Measurements from ENCODE around the gene SLC5A10. TPM values are rescaled to one million over a fixed set of nuclear protein-coding genes. Genes with fewer than 3 reads are reported as not detected.
"Not testable (repeated sequence)": the region's sequence is repeated elsewhere in the genome, so short reads cannot be mapped to it uniquely, and the experiment has no call there.

The SLC5A10 gene
- total RNA-seq, 1 experiment from 2014 or later, result not detected

DNA sequence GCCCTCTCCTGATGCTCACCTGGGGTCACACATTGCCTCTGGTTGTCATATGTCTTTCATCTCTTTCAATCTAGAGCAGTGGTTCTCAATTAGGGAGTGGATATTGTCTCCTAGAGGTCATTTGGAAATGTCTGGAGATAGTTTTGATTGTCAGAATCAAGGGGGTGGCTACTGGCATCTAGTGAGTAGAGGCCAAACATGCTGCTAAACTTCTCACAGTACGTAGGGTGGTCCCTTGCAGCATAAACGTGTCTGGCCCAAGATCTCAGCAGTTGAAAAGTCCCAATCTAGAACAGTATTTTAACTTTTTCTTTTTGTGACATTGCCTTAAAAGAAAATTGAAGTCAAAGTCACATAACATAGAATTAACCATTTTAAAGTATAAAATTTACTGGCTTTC is 30.5 kb upstream of the SLC5A10 start:
- Histone ChIP-seq H3K36me3 (ENCODE audit: insufficient read depth, low read length, poor library complexity, severe bottlenecking) (peaks cover 15% of the 10 kb centered on the region), H3K27ac (ENCODE audit: low read depth, low read length, poor library complexity, severe bottlenecking) (no peak overlapping the region), H3K27me3 (replicated peaks; ENCODE audit: insufficient read depth, low read depth, low read length, poor library complexity) (no peaks in the 10 kb centered on the region), H3K4me3 (ENCODE audit: low read depth, low read length, poor library complexity, severe bottlenecking) (no peak overlapping the region), H3K4me1 (ENCODE audit: insufficient read depth, low read length, poor library complexity, severe bottlenecking) (no peaks in the 10 kb centered on the region), H3K9me3 (ENCODE audit: low read depth, low read length, poor library complexity, severe bottlenecking) (no peaks in the 10 kb centered on the region)
- BruUV-seq (replicated peaks), result no TSS peak
- CTCF ChIA-PET, result no interaction called here
- TF ChIP-seq, protein P1, sequence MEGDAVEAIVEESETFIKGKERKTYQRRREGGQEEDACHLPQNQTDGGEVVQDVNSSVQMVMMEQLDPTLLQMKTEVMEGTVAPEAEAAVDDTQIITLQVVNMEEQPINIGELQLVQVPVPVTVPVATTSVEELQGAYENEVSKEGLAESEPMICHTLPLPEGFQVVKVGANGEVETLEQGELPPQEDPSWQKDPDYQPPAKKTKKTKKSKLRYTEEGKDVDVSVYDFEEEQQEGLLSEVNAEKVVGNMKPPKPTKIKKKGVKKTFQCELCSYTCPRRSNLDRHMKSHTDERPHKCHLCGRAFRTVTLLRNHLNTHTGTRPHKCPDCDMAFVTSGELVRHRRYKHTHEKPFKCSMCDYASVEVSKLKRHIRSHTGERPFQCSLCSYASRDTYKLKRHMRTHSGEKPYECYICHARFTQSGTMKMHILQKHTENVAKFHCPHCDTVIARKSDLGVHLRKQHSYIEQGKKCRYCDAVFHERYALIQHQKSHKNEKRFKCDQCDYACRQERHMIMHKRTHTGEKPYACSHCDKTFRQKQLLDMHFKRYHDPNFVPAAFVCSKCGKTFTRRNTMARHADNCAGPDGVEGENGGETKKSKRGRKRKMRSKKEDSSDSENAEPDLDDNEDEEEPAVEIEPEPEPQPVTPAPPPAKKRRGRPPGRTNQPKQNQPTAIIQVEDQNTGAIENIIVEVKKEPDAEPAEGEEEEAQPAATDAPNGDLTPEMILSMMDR (conservative IDR thresholded peaks at IDR 0.05; ENCODE audit: low read depth, low read length), result no peak
- intact Hi-C loops (cut with micrococcal nuclease; ENCODE audit: unreplicated experiment), result no loop called here
- POLR2A ChIA-PET (ENCODE audit: low non-redundant PET), result no interaction called here
- no peak for DNase-seq (ENCODE audit: low spot score)

DNA sequence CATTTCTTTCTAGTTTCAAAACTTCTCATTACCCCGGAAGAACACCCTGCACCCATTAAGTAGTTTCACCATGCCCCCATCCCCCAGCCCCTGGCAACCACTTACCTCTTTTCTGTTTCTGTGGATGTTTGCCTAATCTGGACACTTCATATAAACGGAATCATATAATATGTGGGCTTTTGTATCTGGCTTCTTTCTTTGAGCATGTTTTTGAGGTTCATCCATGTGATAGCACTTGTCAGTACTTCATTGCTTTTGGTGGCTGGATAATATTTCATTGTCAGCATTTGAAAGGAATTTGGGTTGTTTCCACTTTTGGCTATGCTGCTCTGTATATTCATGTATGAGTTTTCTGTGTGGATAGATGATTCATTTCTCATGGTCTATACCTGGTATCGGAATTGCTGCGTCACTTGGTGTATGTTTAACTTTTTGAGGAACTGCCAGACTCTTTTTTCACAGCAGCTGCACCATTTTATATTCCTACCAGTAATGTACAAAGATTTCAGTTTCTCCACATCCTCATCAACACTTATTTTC is 30.0 kb upstream of the SLC5A10 start:
- Histone ChIP-seq H3K27me3 (replicated peaks; ENCODE audit: insufficient read depth, low read depth, low read length, poor library complexity) (no peaks in the 10 kb centered on the region), H3K9me3 (ENCODE audit: low read depth, low read length, poor library complexity, severe bottlenecking) (no peaks in the 10 kb centered on the region), H3K27ac (ENCODE audit: low read depth, low read length, poor library complexity, severe bottlenecking) (no peak overlapping the region), H3K4me3 (ENCODE audit: low read depth, low read length, poor library complexity, severe bottlenecking) (no peak overlapping the region), H3K4me1 (ENCODE audit: insufficient read depth, low read length, poor library complexity, severe bottlenecking) (no peaks in the 10 kb centered on the region), H3K36me3 (ENCODE audit: insufficient read depth, low read length, poor library complexity, severe bottlenecking) (peaks cover 15% of the 10 kb centered on the region)
- no TSS peak for BruUV-seq (replicated peaks)
- CTCF ChIA-PET, result no interaction called here
- DNase-seq (ENCODE audit: low spot score), result no peak
- intact Hi-C loops (cut with micrococcal nuclease; ENCODE audit: unreplicated experiment), result no loop called here
- POLR2A ChIA-PET (ENCODE audit: low non-redundant PET), result no interaction called here
- TF ChIP-seq, protein P1 (conservative IDR thresholded peaks at IDR 0.05; ENCODE audit: low read depth, low read length), result no peak
- no peak for TF ChIP-seq EZH2 (IDR thresholded peaks at IDR 0.05; ENCODE audit: borderline replicate concordance, low read depth, low read length, poor library complexity, severe bottlenecking)

DNA sequence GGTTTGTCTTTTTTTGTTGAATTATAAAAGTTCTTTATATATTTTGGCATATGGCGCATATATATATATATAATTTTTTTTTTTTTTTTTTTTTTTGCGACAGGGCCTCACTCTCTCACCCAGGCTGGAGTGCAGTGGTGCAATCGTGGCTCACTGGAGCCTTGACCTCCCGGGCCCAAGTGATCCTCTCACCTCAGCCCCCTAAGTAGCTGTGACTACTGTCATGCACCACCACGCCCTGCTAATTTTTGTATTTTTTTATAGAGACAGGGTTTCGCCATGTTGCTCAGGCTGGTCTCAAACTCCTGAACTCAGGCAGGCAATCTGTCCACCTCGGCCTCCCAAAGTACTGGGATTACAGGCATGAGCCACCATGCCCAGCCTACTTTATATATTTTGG is 29.4 kb upstream of the SLC5A10 start:
- H3K27me3 ChIP-seq (replicated peaks; ENCODE audit: insufficient read depth, low read depth, low read length, poor library complexity); BruUV-seq (replicated peaks); H3K27ac ChIP-seq (ENCODE audit: low read depth, low read length, poor library complexity, severe bottlenecking); H3K4me1 ChIP-seq (ENCODE audit: insufficient read depth, low read length, poor library complexity, severe bottlenecking); CTCF ChIA-PET; POLR2A ChIA-PET (ENCODE audit: low non-redundant PET); intact Hi-C loops (cut with micrococcal nuclease; ENCODE audit: unreplicated experiment); DNase-seq (ENCODE audit: low spot score); H3K9me3 ChIP-seq (ENCODE audit: low read depth, low read length, poor library complexity, severe bottlenecking); H3K4me3 ChIP-seq (ENCODE audit: low read depth, low read length, poor library complexity, severe bottlenecking): not testable (repeated sequence)
- peaks cover 15% of the 10 kb centered on the region for H3K36me3 ChIP-seq (ENCODE audit: insufficient read depth, low read length, poor library complexity, severe bottlenecking)

DNA sequence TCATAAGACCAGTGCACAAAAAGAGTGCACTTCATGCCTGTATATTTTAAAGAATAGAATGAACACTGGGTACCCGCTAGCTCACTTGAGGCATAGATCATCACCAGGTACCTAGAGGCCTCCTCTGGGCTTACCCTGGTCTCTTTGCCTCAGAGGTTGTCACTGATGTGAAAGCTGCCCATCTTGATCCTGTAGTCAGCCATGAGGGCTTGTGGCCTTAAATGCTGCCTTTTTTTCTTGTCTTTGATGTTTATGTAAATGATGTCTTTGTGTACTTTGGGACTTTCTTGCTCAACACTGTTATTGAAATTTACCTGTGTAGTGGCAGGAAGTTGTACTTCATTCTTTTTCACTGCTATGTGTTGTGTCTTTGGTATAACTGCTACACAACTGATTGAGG is 26.8 kb upstream of the SLC5A10 start:
- H3K27ac ChIP-seq (ENCODE audit: low read depth, low read length, poor library complexity, severe bottlenecking), result no peak overlapping the region
- H3K4me3 ChIP-seq (ENCODE audit: low read depth, low read length, poor library complexity, severe bottlenecking), result no peak overlapping the region
- peaks cover 20% of the 10 kb centered on the region for H3K36me3 ChIP-seq (ENCODE audit: insufficient read depth, low read length, poor library complexity, severe bottlenecking)
- H3K4me1 ChIP-seq (ENCODE audit: insufficient read depth, low read length, poor library complexity, severe bottlenecking), result no peaks in the 10 kb centered on the region
- H3K27me3 ChIP-seq (replicated peaks; ENCODE audit: insufficient read depth, low read depth, low read length, poor library complexity), result no peaks in the 10 kb centered on the region
- no peaks in the 10 kb centered on the region for H3K9me3 ChIP-seq (ENCODE audit: low read depth, low read length, poor library complexity, severe bottlenecking)
- CTCF ChIA-PET, result no interaction called here
- no TSS peak for BruUV-seq (replicated peaks)
- TF ChIP-seq, protein P1 (conservative IDR thresholded peaks at IDR 0.05; ENCODE audit: low read depth, low read length), result no peak
- DNase-seq (ENCODE audit: low spot score), result no peak
- intact Hi-C loops (cut with micrococcal nuclease; ENCODE audit: unreplicated experiment), result no loop called here
- POLR2A ChIA-PET (ENCODE audit: low non-redundant PET), result no interaction called here

Data from A673 (cell line).